Right renal pelvis (tissue), 4 donors: ENCODE data around the gene NINL. TPM values are rescaled to one million over a fixed set of nuclear protein-coding genes. Genes with fewer than 3 reads are reported as not detected.

Experiments
- DNase-seq, 4 donors: peaks; one replicate each; pipeline ENCODE4 v3.0.0-alpha.2; 2013; ENCODE audit warnings: low read depth in 4 of 4, low spot score in 3 of 4, missing footprints in 1 of 4
- polyA plus RNA-seq, 4 donors: library from polyadenylated mRNA; unstranded; fragments of 120-200 nt; gene quantifications; one replicate each; pipeline ENCODE4 v1.2.1, GENCODE V29; 2013; ENCODE audit not compliant: insufficient read length in 4 of 4

Gene NINL
- polyA plus RNA-seq, 4 donors: 35.5 to 45.0 (median 40.0) TPM

- no peak for DNase-seq
Observed at GRCh38 chr20:25444556-25444955, 140.8 kb downstream of the NINL start.

GRCh38 chr20:25439328-25439727 lies 146.0 kb downstream of the NINL start:
- DNase-seq: no peak

DNA sequence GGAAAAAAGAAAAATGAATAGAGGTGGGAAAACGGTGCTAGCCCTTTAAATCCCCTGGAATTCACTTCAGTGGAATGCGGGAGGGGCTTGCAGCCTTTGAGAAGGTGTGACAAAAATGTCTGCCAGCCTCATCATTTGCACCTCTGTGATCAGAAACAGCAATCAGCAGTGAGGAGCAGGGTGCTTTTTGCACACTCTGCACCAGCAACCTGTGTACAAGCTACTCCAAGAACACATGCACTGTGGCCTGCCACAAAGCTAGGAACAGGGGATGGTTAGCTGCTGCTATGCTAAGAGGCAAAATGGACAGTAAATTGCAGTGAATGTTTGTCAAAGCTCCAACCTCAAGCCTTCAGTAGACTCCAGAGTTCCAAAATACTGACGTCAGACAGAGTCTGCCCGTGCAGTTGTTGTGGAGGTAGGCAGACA lies 148.2 kb downstream of the NINL start:
- DNase-seq: no peak

DNA sequence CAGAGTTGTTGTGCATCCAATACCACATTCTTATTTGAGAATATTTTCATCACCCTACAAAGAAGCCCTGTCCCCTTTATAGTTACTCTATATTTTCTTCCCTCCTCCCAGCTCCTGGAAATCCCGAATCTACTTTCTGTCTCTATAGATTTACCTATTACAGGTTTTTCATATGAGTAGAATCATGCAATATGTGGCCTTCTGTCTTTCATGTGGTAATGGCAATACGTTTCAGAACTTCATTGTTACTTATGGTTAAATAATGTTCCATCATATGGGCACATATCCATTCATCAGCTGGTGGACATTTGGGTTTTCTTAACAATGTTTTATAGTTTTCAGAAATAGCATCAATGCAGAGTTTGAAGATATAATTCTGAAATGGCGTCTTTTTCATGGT lies 160.8 kb downstream of the NINL start:
- no peak for DNase-seq

DNA sequence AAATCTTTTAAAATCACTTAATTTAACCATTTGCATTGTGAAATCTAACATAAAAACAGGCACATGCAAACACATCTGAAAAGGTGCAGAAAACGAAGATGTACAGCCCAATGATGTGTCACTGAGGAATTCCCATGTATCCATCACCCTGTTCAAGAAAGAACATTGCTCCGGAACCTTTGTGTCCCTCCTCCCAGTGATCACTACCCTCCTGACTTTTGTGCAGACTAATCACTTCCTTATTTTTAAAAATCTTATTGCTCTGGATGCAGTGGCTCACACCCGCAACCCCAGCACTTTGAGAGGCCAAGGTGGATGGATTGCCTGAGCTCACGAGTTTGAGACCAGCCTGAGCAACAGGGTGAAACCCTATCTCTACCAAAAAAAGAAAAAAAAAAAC lies 163.3 kb downstream of the NINL start:
- no peak for DNase-seq

DNA sequence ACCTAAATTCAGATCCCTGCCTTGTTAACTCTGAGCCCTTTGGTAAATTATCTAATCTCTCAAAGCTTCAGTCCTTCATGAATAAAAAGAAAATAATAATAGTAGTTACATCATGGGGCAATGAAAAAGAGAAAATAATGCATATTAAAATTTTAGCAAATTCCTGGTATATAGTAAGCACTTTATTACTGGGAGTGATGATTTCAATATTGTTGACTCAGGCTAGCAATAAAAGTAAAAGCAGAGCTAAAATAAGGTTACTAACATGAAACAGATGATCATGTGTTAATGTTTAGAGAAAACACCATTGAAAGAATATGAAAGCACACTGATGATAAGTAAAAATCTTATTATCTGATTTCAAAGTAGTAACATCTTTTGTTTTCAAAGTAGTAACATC lies 164.2 kb downstream of the NINL start:
- no peak for DNase-seq

DNA sequence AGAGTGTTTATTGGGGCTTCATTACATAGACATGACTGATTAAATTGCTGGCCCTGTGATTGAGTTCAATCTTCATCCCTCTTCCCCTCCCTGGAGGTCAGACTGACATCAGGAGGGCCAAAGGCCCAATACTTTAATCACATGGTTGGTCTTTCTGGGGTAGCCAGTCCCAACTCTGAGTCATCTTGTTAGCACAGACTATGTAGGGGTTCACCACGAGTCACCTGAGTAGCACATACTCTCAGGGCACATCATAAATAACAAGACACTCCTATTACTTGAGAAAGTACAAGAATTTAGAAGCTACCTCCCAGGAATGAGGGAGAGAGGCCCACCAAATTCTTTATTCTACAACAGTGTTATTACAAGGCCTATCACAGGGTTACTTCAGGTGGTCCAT lies 166.6 kb downstream of the NINL start:
- DNase-seq: no peak

- DNase-seq: no peak
Observed at GRCh38 chr20:25408890-25409289, 176.4 kb downstream of the NINL start.

- DNase-seq: no peak
Observed at GRCh38 chr20:25408170-25408547, 177.2 kb downstream of the NINL start.

GRCh38 chr20:25407311-25408169 lies 177.8 kb downstream of the NINL start, which contains the start of gene GINS1:
GINS1 (plus strand) TSS chr20:25407673; CDS start chr20:25407821, 148 bp downstream.
- peak; percentile 79 to 90 (median 85) for DNase-seq

Other genes with a start within 250 kb of the NINL start
- 10 to 100 TPM; 51.8 to 66.4 (median 59.3) TPM for gene ABHD12, start 194.7 kb downstream of the NINL start, polyA plus RNA-seq
- gene GINS1, start 177.9 kb downstream of the NINL start, polyA plus RNA-seq: 10 to 100 TPM; 17.2 to 22.4 (median 21.0) TPM
- 1 to 10 TPM; 5.0 to 7.7 (median 7.4) TPM for gene NANP, start 38.5 kb upstream of the NINL start, polyA plus RNA-seq
- 10 to 100 TPM; 23.0 to 28.3 (median 24.8) TPM for gene ZNF337, start 111.3 kb upstream of the NINL start, polyA plus RNA-seq